Measurements from ENCODE around the gene MPRIP.
A peak's percentile ranks its signal among the peaks of the same experiment; 100 is the strongest.

MPRIP gene

GRCh38 chr17:17073030-17073564 lies 30.8 kb downstream of the MPRIP start:
- no peak for TF ChIP-seq CTCF (IDR thresholded peaks at IDR 0.05)
- DNase-seq (ENCODE audit: low spot score) = no peak
- Histone ChIP-seq H3K27ac (peak overlapping the region in 1 of 2 donors; percentile 36), H3K4me3 (no peak overlapping the region)

GRCh38 chr17:17073581-17074403 lies 31.5 kb downstream of the MPRIP start:
- H3K27ac ChIP-seq = peak overlapping the region in 1 of 2 donors; percentile 36
- no peak for TF ChIP-seq CTCF (IDR thresholded peaks at IDR 0.05)
- DNase-seq (ENCODE audit: low spot score) = no peak
- H3K4me3 ChIP-seq = no peak overlapping the region

- Histone ChIP-seq H3K4me3 (peak overlapping the region; percentile 15), H3K27ac (peak overlapping the region in 1 of 2 donors; percentile 68)
- no peak for TF ChIP-seq CTCF (IDR thresholded peaks at IDR 0.05)
- DNase-seq (ENCODE audit: low spot score) = no peak
Measured at GRCh38 chr17:17075125-17075781, 33.0 kb downstream of the MPRIP start.

GRCh38 chr17:17076066-17076465 lies 33.8 kb downstream of the MPRIP start:
- Histone ChIP-seq H3K4me3 (peak overlapping the region; percentile 15), H3K27ac (peak overlapping the region in 1 of 2 donors; percentile 68)
- TF ChIP-seq CTCF (IDR thresholded peaks at IDR 0.05) = no peak
- DNase-seq (ENCODE audit: low spot score) = no peak

- peak overlapping the region in 1 of 2 donors; percentile 35 for H3K27ac ChIP-seq
- TF ChIP-seq CTCF (IDR thresholded peaks at IDR 0.05) = no peak
- no peak for DNase-seq (ENCODE audit: low spot score)
- H3K4me3 ChIP-seq = no peak overlapping the region
Measured at GRCh38 chr17:17077101-17077500, 34.8 kb downstream of the MPRIP start.

GRCh38 chr17:17077861-17078732 lies 35.8 kb downstream of the MPRIP start:
- Histone ChIP-seq H3K4me3 (no peak overlapping the region), H3K27ac (no peak overlapping the region)
- TF ChIP-seq CTCF (IDR thresholded peaks at IDR 0.05) = no peak
- DNase-seq (ENCODE audit: low spot score) = no peak
